Muscle of back (tissue), 11 donors: Measurements from ENCODE around the gene TUBB4B. TPM values are rescaled to one million over a fixed set of nuclear protein-coding genes. Genes with fewer than 3 reads are reported as not detected.

Experiments used
- DNase-seq, 3 donors: peaks; one replicate each; pipeline versions ENCODE4 v3.0.0 to v3.0.0-alpha.2; 2013
- polyA plus RNA-seq, 10 donors: library from polyadenylated mRNA; unstranded; fragments of 120-200 nt; gene quantifications; one replicate each; pipeline ENCODE4 v1.2.1, GENCODE V29; 2013; ENCODE audit not compliant: insufficient read length in 10 of 10

The TUBB4B gene
- polyA plus RNA-seq, 10 donors, result 125 to 258 (median 160) TPM

DNA sequence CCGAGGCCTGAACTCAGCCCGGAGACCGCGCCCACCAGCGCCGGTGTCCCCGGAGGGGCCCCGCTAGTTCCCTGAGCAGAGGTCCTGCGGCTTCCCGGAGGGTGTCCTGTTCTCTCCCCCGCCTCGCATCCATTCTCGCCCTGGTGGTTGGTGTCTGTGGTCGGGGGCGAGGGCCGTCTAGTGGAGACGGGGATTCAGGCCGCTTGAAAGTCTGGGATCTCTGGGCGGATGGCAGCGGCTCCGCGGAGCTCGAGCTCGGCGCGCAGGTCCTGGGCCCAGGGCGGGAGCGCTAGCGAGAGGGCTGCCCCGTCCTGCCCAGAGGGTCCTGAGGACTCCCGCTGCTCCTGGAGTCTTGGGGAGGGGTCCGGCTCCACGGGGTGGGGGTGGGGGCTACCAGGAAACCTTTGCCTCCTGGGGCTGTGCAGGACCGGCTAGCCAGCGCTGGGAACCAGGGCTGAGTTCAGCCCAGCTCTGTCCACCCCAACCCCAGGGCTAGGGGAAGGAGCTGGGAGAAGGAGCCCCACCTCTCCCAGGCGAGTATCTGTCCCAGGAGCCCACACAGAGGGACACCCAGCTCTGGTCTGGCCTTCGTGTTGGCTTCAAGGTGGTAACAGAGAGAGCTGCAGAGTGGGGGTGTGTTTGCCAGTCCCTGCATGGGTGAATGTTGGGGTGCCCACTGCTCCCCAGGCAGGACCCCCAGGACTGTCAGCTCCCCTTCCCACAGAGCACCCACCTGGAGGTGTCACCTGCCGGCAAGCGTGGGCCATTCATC is 40.4 kb downstream of the TUBB4B start:
- DNase-seq, result peak in 1 of 3 donors; percentile 41

- no peak for DNase-seq
Measured at GRCh38 chr9:137286975-137287383, 45.9 kb downstream of the TUBB4B start.

DNA sequence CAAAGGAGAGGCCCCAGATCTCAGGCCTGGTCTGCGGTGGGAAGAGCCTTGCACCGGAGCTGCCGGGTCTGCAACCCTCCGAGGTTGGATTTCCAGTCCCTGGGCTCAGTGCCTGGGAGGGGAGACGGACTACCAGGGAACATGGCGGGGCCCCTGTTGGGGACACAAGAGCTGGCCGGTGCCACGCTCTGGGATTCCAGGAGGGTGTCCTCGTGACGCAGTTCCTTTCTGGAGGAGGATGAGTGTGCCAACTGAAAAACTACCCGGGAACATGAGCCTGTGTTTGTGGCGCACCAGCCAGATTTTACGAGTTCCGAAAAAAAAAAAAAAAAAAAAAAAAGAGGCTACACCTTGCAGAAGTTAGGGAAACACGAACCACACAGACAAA is 52.0 kb downstream of the TUBB4B start:
- no peak for DNase-seq

Other genes starting within 250 kb of the TUBB4B start
- 10 to 100 TPM; 11.8 to 28.5 (median 21.6) TPM for gene PAXX, start 248.9 kb upstream of the TUBB4B start, polyA plus RNA-seq
- 1 to 10 TPM in 2 of 10 donors, under 1 TPM in 6, not detected in 2; 0.28 to 4.7 (median 0.54) TPM for gene CLIC3, start 244.7 kb upstream of the TUBB4B start, polyA plus RNA-seq
- gene ABCA2, start 213.1 kb upstream of the TUBB4B start, polyA plus RNA-seq, result 10 to 100 TPM; 11.5 to 18.7 (median 16.7) TPM
- under 1 TPM in 4 of 10 donors, not detected in 6; 0.10 to 0.48 (median 0.12) TPM for gene FUT7, start 209.2 kb upstream of the TUBB4B start, polyA plus RNA-seq
- 10 to 100 TPM; 28.5 to 53.0 (median 38.4) TPM for gene NPDC1, start 195.1 kb upstream of the TUBB4B start, polyA plus RNA-seq
- 10 to 100 TPM in 6 of 10 donors, 1 to 10 TPM in 4; 7.5 to 16.5 (median 12.1) TPM for gene ENTPD2, start 187.2 kb upstream of the TUBB4B start, polyA plus RNA-seq
- gene SAPCD2, start 170.7 kb upstream of the TUBB4B start, polyA plus RNA-seq, result 1 to 10 TPM; 1.9 to 7.1 (median 3.9) TPM
- gene UAP1L1, start 163.8 kb upstream of the TUBB4B start, polyA plus RNA-seq, result 1 to 10 TPM; 1.5 to 3.0 (median 2.0) TPM
- gene MAN1B1, start 154.3 kb upstream of the TUBB4B start, polyA plus RNA-seq, result 10 to 100 TPM; 31.3 to 54.4 (median 41.1) TPM
- 10 to 100 TPM; 21.9 to 43.1 (median 28.8) TPM for gene DPP7, start 126.6 kb upstream of the TUBB4B start, polyA plus RNA-seq
- gene GRIN1, start 102.1 kb upstream of the TUBB4B start, polyA plus RNA-seq, result under 1 TPM in 2 of 10 donors, not detected in 8; 0.07 TPM
- not detected for gene LRRC26, start 71.2 kb upstream of the TUBB4B start, polyA plus RNA-seq
- not detected for gene TMEM210, start 69.2 kb upstream of the TUBB4B start, polyA plus RNA-seq
- gene ANAPC2, start 52.7 kb upstream of the TUBB4B start, polyA plus RNA-seq, result 10 to 100 TPM; 21.2 to 36.5 (median 29.2) TPM
- gene SSNA1, start 52.6 kb upstream of the TUBB4B start, polyA plus RNA-seq, result 10 to 100 TPM; 38.2 to 72.0 (median 49.6) TPM
- gene TPRN, start 40.5 kb upstream of the TUBB4B start, polyA plus RNA-seq, result 10 to 100 TPM in 2 of 10 donors, 1 to 10 TPM in 8; 5.8 to 10.9 (median 7.8) TPM
- 10 to 100 TPM; 30.3 to 36.7 (median 32.2) TPM for gene TMEM203, start 35.6 kb upstream of the TUBB4B start, polyA plus RNA-seq
- 10 to 100 TPM in 1 of 10 donors, 1 to 10 TPM in 9; 3.8 to 10.6 (median 6.9) TPM for gene NDOR1, start 35.6 kb upstream of the TUBB4B start, polyA plus RNA-seq
- 1 to 10 TPM; 1.8 to 4.5 (median 2.4) TPM for gene RNF208, start 19.0 kb upstream of the TUBB4B start, polyA plus RNA-seq
- gene CYSRT1, start 16.1 kb upstream of the TUBB4B start, polyA plus RNA-seq, result 1 to 10 TPM in 9 of 10 donors, under 1 TPM in 1; 0.93 to 3.3 (median 2.0) TPM
- gene RNF224, start 13.8 kb upstream of the TUBB4B start, polyA plus RNA-seq, result 1 to 10 TPM in 7 of 10 donors, under 1 TPM in 3; 0.80 to 3.4 (median 1.5) TPM
- 1 to 10 TPM in 5 of 10 donors, under 1 TPM in 5; 0.29 to 2.0 (median 0.89) TPM for gene SLC34A3, start 10.4 kb upstream of the TUBB4B start, polyA plus RNA-seq
- under 1 TPM in 7 of 10 donors, not detected in 3; 0.16 to 0.62 (median 0.32) TPM for gene STPG3, start 10.0 kb downstream of the TUBB4B start, polyA plus RNA-seq
- gene NELFB, start 14.0 kb downstream of the TUBB4B start, polyA plus RNA-seq, result 10 to 100 TPM; 39.3 to 55.4 (median 45.0) TPM
- gene TOR4A, start 36.4 kb downstream of the TUBB4B start, polyA plus RNA-seq, result 1 to 10 TPM; 3.9 to 7.8 (median 5.6) TPM
- 1 to 10 TPM; 2.9 to 7.5 (median 4.8) TPM for gene NRARP, start 61.0 kb downstream of the TUBB4B start, polyA plus RNA-seq
- gene EXD3, start 181.9 kb downstream of the TUBB4B start, polyA plus RNA-seq, result 10 to 100 TPM in 3 of 10 donors, 1 to 10 TPM in 7; 8.2 to 14.1 (median 9.3) TPM
- gene NOXA1, start 182.1 kb downstream of the TUBB4B start, polyA plus RNA-seq, result 1 to 10 TPM; 1.1 to 2.6 (median 1.9) TPM
- gene ENTPD8, start 200.1 kb downstream of the TUBB4B start, polyA plus RNA-seq, result under 1 TPM; 0.17 to 0.71 (median 0.32) TPM
- 10 to 100 TPM; 17.1 to 30.9 (median 20.2) TPM for gene NSMF, start 218.0 kb downstream of the TUBB4B start, polyA plus RNA-seq